OCI-LY7 (cell line): Measurements from ENCODE around the gene FAM186B.

Experiments used
- CTCF ChIP-seq: fragments of 200-600 bp; sonication (generic); conservative IDR thresholded peaks from 2 replicates; pipeline ENCODE4 v1.5.1; 2014; ENCODE audit warnings: mild to moderate bottlenecking, antibody characterized with exemption, low read length, moderate library complexity, mixed read lengths
- EZH2phosphoT487 ChIP-seq: fragments of 200-600 bp; sonication (generic); IDR thresholded peaks from 2 replicates; pipeline ENCODE4 v1.6.1; 2018; ENCODE audit warnings: low read depth, borderline replicate concordance, mild to moderate bottlenecking, mixed run types, antibody characterized with exemption, low read length, moderate library complexity, mixed read lengths

DNA sequence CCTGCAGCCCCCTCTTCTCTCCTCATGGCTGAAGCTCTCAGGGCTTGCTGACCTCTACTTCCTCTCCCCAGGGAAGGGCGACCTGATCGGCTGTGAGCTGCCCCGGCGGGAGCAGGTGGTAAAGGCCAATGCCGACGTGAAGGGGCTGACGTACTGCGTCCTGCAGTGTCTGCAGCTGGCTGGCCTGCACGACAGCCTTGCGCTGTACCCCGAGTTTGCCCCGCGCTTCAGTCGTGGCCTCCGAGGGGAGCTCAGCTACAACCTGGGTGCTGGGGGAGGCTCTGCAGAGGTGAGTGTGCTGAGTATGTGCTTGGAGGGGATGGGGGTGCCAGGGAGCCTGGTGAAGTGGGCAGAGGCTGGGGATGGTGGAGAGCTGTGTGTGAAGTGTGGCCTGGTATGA lies 51.2 kb downstream of the FAM186B start:
- no peak for TF ChIP-seq CTCF
- TF ChIP-seq EZH2phosphoT487: no peak
